Activated CD8-positive, alpha-beta memory T cell treated with anti-CD3 and anti-CD28 coated beads for 24 hours (primary cell): ENCODE data around the gene ZNF518A.

Source experiments
- DNase-seq: peaks from one replicate; pipeline ENCODE4 v3.0.0-alpha.2; 2020

Gene ZNF518A

GRCh38 chr10:96129387-96130325, at the start of gene ZNF518A:
TSS of gene ZNF518A (plus strand) at chr10:96130297. CDS start at chr10:96156323, 26,026 bp downstream.
- DNase-seq = peak; percentile 98

- DNase-seq = no peak
Observed at GRCh38 chr10:96082153-96082552, 47.9 kb upstream of the ZNF518A start.

GRCh38 chr10:96082748-96083147, 47.3 kb upstream of the ZNF518A start:
- DNase-seq = no peak

GRCh38 chr10:96089116-96089515, 41.0 kb upstream of the ZNF518A start:
- no peak for DNase-seq

GRCh38 chr10:96089670-96090462, 40.2 kb upstream of the ZNF518A start:
- DNase-seq = peak; percentile 96

GRCh38 chr10:96090463-96090800, 39.7 kb upstream of the ZNF518A start:
- DNase-seq = no peak

- no peak for DNase-seq
Observed at GRCh38 chr10:96092999-96093767, 36.9 kb upstream of the ZNF518A start.

- DNase-seq = no peak
Observed at GRCh38 chr10:96093948-96094347, 36.1 kb upstream of the ZNF518A start.

- no peak for DNase-seq
Observed at GRCh38 chr10:96096958-96097357, 33.1 kb upstream of the ZNF518A start.

- DNase-seq = no peak
Observed at GRCh38 chr10:96097865-96098264, 32.2 kb upstream of the ZNF518A start.

GRCh38 chr10:96107623-96108038, 22.5 kb upstream of the ZNF518A start:
- no peak for DNase-seq

GRCh38 chr10:96112531-96112930, 17.6 kb upstream of the ZNF518A start:
- DNase-seq = no peak

- no peak for DNase-seq
Observed at GRCh38 chr10:96118604-96119450, 11.3 kb upstream of the ZNF518A start.

- no peak for DNase-seq
Observed at GRCh38 chr10:96122824-96123223, 7.3 kb upstream of the ZNF518A start.

- no peak for DNase-seq
Observed at GRCh38 chr10:96124230-96125141, 5.6 kb upstream of the ZNF518A start.

GRCh38 chr10:96125142-96125515, 5.0 kb upstream of the ZNF518A start:
- no peak for DNase-seq

GRCh38 chr10:96130326-96130995, 364 bp downstream of the ZNF518A start:
- DNase-seq = peak; percentile 91

GRCh38 chr10:96131621-96132020, 1.5 kb downstream of the ZNF518A start:
- no peak for DNase-seq

GRCh38 chr10:96133135-96133534, 3.0 kb downstream of the ZNF518A start:
- DNase-seq = no peak

GRCh38 chr10:96136810-96137209, 6.7 kb downstream of the ZNF518A start:
- DNase-seq = no peak
